Measurements from ENCODE around the gene MCTP1.

The MCTP1 gene

GRCh38 chr5:94731471-94731870 lies 553.4 kb downstream of the MCTP1 start:
- TF ChIP-seq CTCF (IDR thresholded peaks at IDR 0.05; ENCODE audit: insufficient read depth, low read depth, low read length, missing control alignments): no peak
- no peak for DNase-seq (ENCODE audit: low read depth)

GRCh38 chr5:94725142-94725541 lies 559.8 kb downstream of the MCTP1 start:
- no peak for TF ChIP-seq CTCF (IDR thresholded peaks at IDR 0.05; ENCODE audit: insufficient read depth, low read depth, low read length, missing control alignments)
- no peak for DNase-seq (ENCODE audit: low read depth)
- no peak overlapping the region for H3K4me3 ChIP-seq (ENCODE audit: low read depth, low read length)

More at GRCh38 chr5:94731471-94731870, 553.4 kb downstream of the MCTP1 start:
- no peak overlapping the region for H3K4me3 ChIP-seq (ENCODE audit: low read depth, low read length)

GRCh38 chr5:94715768-94716167 lies 569.1 kb downstream of the MCTP1 start:
- H3K4me3 ChIP-seq (ENCODE audit: low read depth, low read length): no peak overlapping the region
- TF ChIP-seq CTCF (IDR thresholded peaks at IDR 0.05; ENCODE audit: insufficient read depth, low read depth, low read length, missing control alignments): no peak
- DNase-seq (ENCODE audit: low read depth): peak; percentile 2

DNA sequence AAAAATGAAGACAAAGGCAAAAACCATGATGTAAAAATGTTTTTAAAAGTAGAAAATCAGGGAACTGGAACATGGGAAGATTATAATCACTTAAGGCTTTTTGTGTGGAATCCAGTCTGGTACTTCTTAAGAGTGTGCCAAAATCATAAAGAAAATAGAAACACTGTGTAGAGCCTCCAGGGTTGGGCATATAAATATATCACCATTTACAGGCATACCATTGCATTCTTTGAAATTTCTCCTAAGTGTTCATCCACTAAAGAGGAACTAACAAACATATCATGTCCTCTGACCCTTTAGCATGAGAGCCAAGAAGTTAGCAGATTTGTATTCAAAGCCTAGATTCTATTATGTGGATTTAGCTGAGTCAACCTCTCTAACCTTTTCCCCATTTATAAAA lies 573.1 kb downstream of the MCTP1 start:
- H3K4me3 ChIP-seq (ENCODE audit: low read depth, low read length): no peak overlapping the region
- no peak for TF ChIP-seq CTCF (IDR thresholded peaks at IDR 0.05; ENCODE audit: insufficient read depth, low read depth, low read length, missing control alignments)
- no peak for DNase-seq (ENCODE audit: low read depth)

DNA sequence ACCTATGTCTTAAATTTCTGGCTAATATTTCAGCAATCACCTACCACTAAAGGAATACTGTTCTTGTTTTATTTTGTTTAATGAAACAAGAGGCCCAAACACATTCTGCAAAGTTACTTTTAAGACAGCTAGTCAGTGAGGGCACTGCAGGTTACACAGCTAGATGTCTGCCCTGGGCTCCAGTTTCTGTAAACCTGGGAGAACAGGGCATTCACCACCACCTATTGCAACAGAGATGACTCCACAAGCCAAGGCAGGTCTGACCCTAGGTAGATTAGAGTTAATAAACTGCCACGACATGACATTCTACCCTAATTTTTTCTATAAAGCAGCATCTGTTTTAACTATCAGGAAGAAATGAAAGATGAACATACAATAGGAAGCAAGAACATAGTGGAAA lies 575.6 kb downstream of the MCTP1 start:
- DNase-seq (ENCODE audit: low read depth): no peak
- no peak overlapping the region for H3K4me3 ChIP-seq (ENCODE audit: low read depth, low read length)
- no peak for TF ChIP-seq CTCF (IDR thresholded peaks at IDR 0.05; ENCODE audit: insufficient read depth, low read depth, low read length, missing control alignments)

DNA sequence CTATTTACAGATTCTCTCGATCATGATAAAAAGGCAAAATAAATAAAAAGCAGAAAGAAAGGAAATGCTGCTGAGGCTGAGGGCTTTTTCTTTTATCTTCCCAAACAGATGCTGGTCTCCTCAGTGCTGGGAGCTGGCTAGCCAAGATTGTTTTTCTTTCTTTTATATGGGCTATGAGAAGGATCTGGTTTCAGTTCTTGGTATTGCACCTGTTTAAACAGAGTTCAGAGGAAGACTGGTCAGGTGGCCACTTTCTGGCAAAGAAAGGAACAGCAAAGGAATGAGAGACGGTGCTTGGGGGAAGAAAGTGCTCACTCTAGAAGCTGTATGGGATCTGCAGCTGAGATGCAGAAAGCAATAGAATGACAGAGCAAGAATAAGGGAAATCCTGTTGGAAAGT lies 577.5 kb downstream of the MCTP1 start:
- TF ChIP-seq CTCF (IDR thresholded peaks at IDR 0.05; ENCODE audit: insufficient read depth, low read depth, low read length, missing control alignments): no peak
- peak; percentile 1 for DNase-seq (ENCODE audit: low read depth)
- H3K4me3 ChIP-seq (ENCODE audit: low read depth, low read length): no peak overlapping the region

DNA sequence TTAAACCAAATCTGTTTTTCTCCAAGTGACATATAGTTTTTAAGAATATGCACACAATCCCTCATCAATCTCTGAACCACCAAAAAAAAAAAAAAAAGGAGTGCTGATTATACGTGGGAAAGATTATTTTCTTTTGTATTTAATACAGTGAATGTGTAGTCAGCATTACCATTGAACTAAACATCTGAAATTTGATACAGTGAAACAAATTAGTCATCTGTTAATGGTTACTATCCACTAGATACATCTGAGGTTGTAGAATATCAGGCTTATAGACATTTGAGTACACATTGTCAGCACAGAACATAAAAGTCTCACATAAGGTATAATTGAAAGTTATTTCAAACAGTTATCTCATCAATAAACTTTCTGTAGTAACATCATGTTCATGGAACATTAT lies 579.5 kb downstream of the MCTP1 start:
- DNase-seq (ENCODE audit: low read depth): no peak
- no peak for TF ChIP-seq CTCF (IDR thresholded peaks at IDR 0.05; ENCODE audit: insufficient read depth, low read depth, low read length, missing control alignments)
- H3K4me3 ChIP-seq (ENCODE audit: low read depth, low read length): no peak overlapping the region
